Hepatocyte (in vitro differentiated cells): ENCODE measurements around the gene GRIK1. TPM values are rescaled to one million over a fixed set of nuclear protein-coding genes. Genes with fewer than 3 reads are reported as not detected.

ENCODE experiments used
- DNase-seq: peaks from one replicate; pipeline ENCODE4 v3.0.0-alpha.2; 2016; ENCODE audit warnings: low spot score
- H2AFZ ChIP-seq: fragments of 200-600 bp; sonication (generic); 2 replicates; pipeline ENCODE4 v1.6.0; 2016; ENCODE audit warnings: antibody characterized with exemption, mild to moderate bottlenecking
- H3K27ac ChIP-seq: fragments of 200-600 bp; sonication (generic); 2 replicates; pipeline ENCODE4 v1.5.1; 2016; ENCODE audit warnings: mild to moderate bottlenecking
- H3K27me3 ChIP-seq: fragments of 200-600 bp; sonication (generic); 2 replicates; pipeline ENCODE4 v1.6.1; 2016
- H3K36me3 ChIP-seq: fragments of 200-600 bp; sonication (generic); replicated peaks from 2 replicates; pipeline ENCODE4 v1.5.1; 2016; ENCODE audit warnings: low read depth; ENCODE audit not compliant: insufficient read depth
- H3K4me1 ChIP-seq: fragments of 200-600 bp; sonication (generic); 2 replicates; pipeline ENCODE4 v1.5.1; 2016; ENCODE audit warnings: mild to moderate bottlenecking, moderate library complexity; ENCODE audit not compliant: insufficient read depth
- H3K4me2 ChIP-seq: fragments of 200-600 bp; sonication (generic); 2 replicates; pipeline ENCODE4 v1.6.0; 2016
- H3K4me3 ChIP-seq: fragments of 200-600 bp; sonication (generic); 2 replicates; pipeline ENCODE4 v1.5.1; 2016; ENCODE audit warnings: mild to moderate bottlenecking
- H3K79me2 ChIP-seq: fragments of 200-600 bp; sonication (generic); 2 replicates; pipeline ENCODE4 v1.6.0; 2017; ENCODE audit warnings: mild to moderate bottlenecking
- H3K9me2 ChIP-seq: fragments of 200-600 bp; sonication (generic); replicated peaks from 2 replicates; pipeline ENCODE4 v1.6.0; 2017; ENCODE audit warnings: mild to moderate bottlenecking; ENCODE audit not compliant: insufficient read depth
- H3K9me3 ChIP-seq: fragments of 200-600 bp; sonication (generic); 2 replicates; pipeline ENCODE4 v1.5.1; 2016; ENCODE audit warnings: low read depth, mild to moderate bottlenecking
- H4K20me1 ChIP-seq: fragments of 200-600 bp; sonication (generic); 2 replicates; pipeline ENCODE4 v1.6.0; 2016; ENCODE audit warnings: mild to moderate bottlenecking; ENCODE audit not compliant: insufficient read depth, poor library complexity, severe bottlenecking
- CTCF ChIP-seq: fragments of 200-600 bp; sonication (generic); IDR thresholded peaks from 2 replicates; pipeline ENCODE4 v1.5.1; 2016; ENCODE audit warnings: antibody characterized with exemption, mild to moderate bottlenecking; ENCODE audit not compliant: poor library complexity
- EZH2 ChIP-seq: fragments of 200-600 bp; sonication (generic); IDR thresholded peaks from 2 replicates; pipeline ENCODE4 v1.6.1; 2016; ENCODE audit warnings: antibody characterized with exemption, mild to moderate bottlenecking, borderline replicate concordance
- EZH2phosphoT487 ChIP-seq: fragments of 200-600 bp; sonication (generic); IDR thresholded peaks from one replicate; pipeline ENCODE4 v1.6.1; 2018; ENCODE audit warnings: antibody characterized with exemption, mild to moderate bottlenecking, low read depth, moderate library complexity; ENCODE audit not compliant: unreplicated experiment, severe bottlenecking
- WGBS: methylation state at CpG from one replicate; pipeline ENCODE4 v1.1.6; 2016; ENCODE audit warnings: low lambda C conversion rate; ENCODE audit errors: missing lambda C conversion rate; 5-methylcytosine and 5-hydroxymethylcytosine counted together
- polyA plus RNA-seq: library from polyadenylated mRNA; unstranded; fragments of >200 nt; fragmentation: Nextera tagmentation; extraction: Ambion mirVana; gene quantifications from 2 replicates; pipeline ENCODE4 v1.2.1, GENCODE V29; 2016
- total RNA-seq: library from RNA; depleted of rRNA; stranded (reverse); fragments of >200 nt; gene quantifications from 2 replicates; pipeline ENCODE4 v1.2.3, GENCODE V29; 2014

GRIK1 gene
- total and polyA plus RNA-seq, 2 experiments from 2014 or later, result 0.77 to 2.3 TPM

GRCh38 chr21:29738730-29739129 lies 201.1 kb downstream of the GRIK1 start:
- Histone ChIP-seq H3K9me3 (no peaks in the 10 kb centered on the region), H3K27me3 (no peaks in the 10 kb centered on the region), H4K20me1 (no peaks in the 10 kb centered on the region), H3K36me3 (no peaks in the 10 kb centered on the region), H3K9me2 (no peaks in the 10 kb centered on the region), H3K4me3 (no peak overlapping the region), H2AFZ (no peak overlapping the region), H3K27ac (no peak overlapping the region), H3K4me1 (no peaks in the 10 kb centered on the region), H3K79me2 (no peaks in the 10 kb centered on the region), H3K4me2 (no peak overlapping the region)
- 80% methylated on average over 1 of the region's 1 CpG for WGBS
- DNase-seq, result no peak
- no peak for TF ChIP-seq CTCF
- no peak for TF ChIP-seq EZH2
- no peak for TF ChIP-seq EZH2phosphoT487

GRCh38 chr21:29737186-29737585 lies 202.6 kb downstream of the GRIK1 start:
- no peak overlapping the region for H3K4me3 ChIP-seq
- no peaks in the 10 kb centered on the region for H3K36me3 ChIP-seq
- no peaks in the 10 kb centered on the region for H4K20me1 ChIP-seq
- no peak for DNase-seq
- H3K9me2 ChIP-seq, result no peaks in the 10 kb centered on the region
- WGBS, result 68% methylated on average over 5 of the region's 5 CpGs
- H3K4me2 ChIP-seq, result no peak overlapping the region
- H3K9me3 ChIP-seq, result no peaks in the 10 kb centered on the region
- no peak overlapping the region for H2AFZ ChIP-seq
- no peak for TF ChIP-seq CTCF
- no peak for TF ChIP-seq EZH2phosphoT487
- no peak for TF ChIP-seq EZH2
- no peaks in the 10 kb centered on the region for H3K27me3 ChIP-seq
- H3K4me1 ChIP-seq, result no peaks in the 10 kb centered on the region
- no peaks in the 10 kb centered on the region for H3K79me2 ChIP-seq
- no peak overlapping the region for H3K27ac ChIP-seq

GRCh38 chr21:29730281-29730680 lies 209.5 kb downstream of the GRIK1 start:
- Histone ChIP-seq H3K4me2 (no peak overlapping the region), H3K4me3 (no peak overlapping the region), H3K9me2 (no peaks in the 10 kb centered on the region), H3K79me2 (no peaks in the 10 kb centered on the region), H2AFZ (no peak overlapping the region), H3K27ac (no peak overlapping the region), H3K27me3 (no peaks in the 10 kb centered on the region), H3K36me3 (no peaks in the 10 kb centered on the region), H3K9me3 (no peaks in the 10 kb centered on the region), H4K20me1 (no peaks in the 10 kb centered on the region), H3K4me1 (peaks cover 8% of the 10 kb centered on the region)
- DNase-seq, result no peak
- TF ChIP-seq EZH2phosphoT487, result no peak
- no peak for TF ChIP-seq CTCF
- TF ChIP-seq EZH2, result no peak
- WGBS, result 83% methylated on average over 1 of the region's 1 CpG

GRCh38 chr21:29726044-29726443 lies 213.8 kb downstream of the GRIK1 start:
- no peak for DNase-seq
- Histone ChIP-seq H3K27me3 (no peaks in the 10 kb centered on the region), H2AFZ (no peak overlapping the region), H3K27ac (no peak overlapping the region), H3K9me2 (no peaks in the 10 kb centered on the region), H3K36me3 (no peaks in the 10 kb centered on the region), H3K9me3 (no peaks in the 10 kb centered on the region), H3K4me3 (no peak overlapping the region), H4K20me1 (no peaks in the 10 kb centered on the region), H3K79me2 (no peaks in the 10 kb centered on the region), H3K4me1 (peaks cover 8% of the 10 kb centered on the region), H3K4me2 (no peak overlapping the region)
- TF ChIP-seq CTCF, result no peak
- no peak for TF ChIP-seq EZH2phosphoT487
- no peak for TF ChIP-seq EZH2
